ENCODE results near the gene RGR. TPM values are rescaled to one million over a fixed set of nuclear protein-coding genes. Genes with fewer than 3 reads are reported as not detected.

Gene RGR
- polyA plus RNA-seq, 3 donors = not detected

- Histone ChIP-seq H3K4me2 (replicated peaks; ENCODE audit: extremely low read depth, low read length, poor library complexity, severe bottlenecking) (no peak overlapping the region), H3K4me3 (replicated peaks in 1 of 3; ENCODE audit: low read depth in 2 of 3, low read length in 3 of 3) (no peak overlapping the region), H3K27me3 (ENCODE audit: control insufficient read depth in 2 of 2, insufficient read depth in 2 of 2, low read length in 2 of 2) (no peaks in the 10 kb centered on the region), H3K9ac (ENCODE audit: insufficient read depth, low read length, poor library complexity, severe bottlenecking) (no peak overlapping the region), H3K79me2 (ENCODE audit: insufficient read depth, low read length) (no peaks in the 10 kb centered on the region), H3K27ac (ENCODE audit: low read depth in 1 of 2, low read length in 2 of 2) (no peak overlapping the region), H3K36me3 (replicated peaks in 1 of 2; ENCODE audit: control insufficient read depth in 1 of 2, insufficient read depth in 2 of 2, low read length in 2 of 2) (no peaks in the 10 kb centered on the region), H3K9me3 (replicated peaks in 1 of 2; ENCODE audit: control insufficient read depth in 1 of 2, insufficient read depth in 1 of 2, low read length in 2 of 2) (no peaks in the 10 kb centered on the region), H3K4me1 (ENCODE audit: control insufficient read depth in 1 of 2, insufficient read depth in 2 of 2, low read length in 2 of 2) (no peaks in the 10 kb centered on the region), H4K20me1 (ENCODE audit: insufficient read depth, low read length) (no peaks in the 10 kb centered on the region), H2AFZ (ENCODE audit: insufficient read depth, low read depth, low read length, poor library complexity, severe bottlenecking) (no peak overlapping the region)
- no peak for TF ChIP-seq CTCF (IDR thresholded peaks at IDR 0.05)
- peaks cover 0 to 13% (median 4%) of the 10 kb centered on the region in 3 donors for H3K27me3 Mint-ChIP-seq (ENCODE audit: low read depth in 3 of 3)
- H3K4me1 Mint-ChIP-seq = peaks cover 6% of the 10 kb centered on the region
- no peak for DNase-seq
- WGBS (ENCODE audit: insufficient coverage) = 84% methylated on average over 14 of the region's 15 CpGs
- no peaks in the 10 kb centered on the region for H3K36me3 Mint-ChIP-seq
- H3K27ac Mint-ChIP-seq = peak overlapping the region in 1 of 7 donors; percentile 76
- H3K9me3 Mint-ChIP-seq = peaks cover 0 to 1% (median 0%) of the 10 kb centered on the region in 7 donors
- peak overlapping the region in 1 of 2 donors; percentile 8 for H3K4me3 Mint-ChIP-seq
- intact Hi-C loops (cut with micrococcal nuclease) = no loop called here
These were observed 12.6 kb downstream of the RGR start for GRCh38 chr10:84257343-84258020.

GRCh38 chr10:84258034-84258695 lies 13.3 kb downstream of the RGR start:
- 99% methylated on average over 5 of the region's 7 CpGs for WGBS (ENCODE audit: insufficient coverage)
- Histone ChIP-seq H3K4me3 (replicated peaks in 1 of 3; ENCODE audit: low read depth in 2 of 3, low read length in 3 of 3) (no peak overlapping the region), H3K79me2 (ENCODE audit: insufficient read depth, low read length) (no peaks in the 10 kb centered on the region), H3K4me1 (ENCODE audit: control insufficient read depth in 1 of 2, insufficient read depth in 2 of 2, low read length in 2 of 2) (no peaks in the 10 kb centered on the region), H3K27ac (ENCODE audit: low read depth in 1 of 2, low read length in 2 of 2) (no peak overlapping the region), H2AFZ (ENCODE audit: insufficient read depth, low read depth, low read length, poor library complexity, severe bottlenecking) (no peak overlapping the region), H3K4me2 (replicated peaks; ENCODE audit: extremely low read depth, low read length, poor library complexity, severe bottlenecking) (no peak overlapping the region), H3K9ac (ENCODE audit: insufficient read depth, low read length, poor library complexity, severe bottlenecking) (no peak overlapping the region), H3K27me3 (ENCODE audit: control insufficient read depth in 2 of 2, insufficient read depth in 2 of 2, low read length in 2 of 2) (no peaks in the 10 kb centered on the region), H4K20me1 (ENCODE audit: insufficient read depth, low read length) (no peaks in the 10 kb centered on the region), H3K9me3 (replicated peaks in 1 of 2; ENCODE audit: control insufficient read depth in 1 of 2, insufficient read depth in 1 of 2, low read length in 2 of 2) (no peaks in the 10 kb centered on the region), H3K36me3 (replicated peaks in 1 of 2; ENCODE audit: control insufficient read depth in 1 of 2, insufficient read depth in 2 of 2, low read length in 2 of 2) (no peaks in the 10 kb centered on the region)
- DNase-seq = no peak
- H3K4me3 Mint-ChIP-seq = no peak overlapping the region
- H3K36me3 Mint-ChIP-seq = no peaks in the 10 kb centered on the region
- no peak for TF ChIP-seq CTCF (IDR thresholded peaks at IDR 0.05)
- H3K9me3 Mint-ChIP-seq = no peaks in the 10 kb centered on the region
- intact Hi-C loops (cut with micrococcal nuclease) = no loop called here
- H3K27ac Mint-ChIP-seq = no peak overlapping the region
- H3K27me3 Mint-ChIP-seq (ENCODE audit: low read depth in 3 of 3) = peaks cover 0 to 13% (median 6%) of the 10 kb centered on the region in 3 donors
- H3K4me1 Mint-ChIP-seq = peaks cover 6% of the 10 kb centered on the region

Data from CD14-positive monocyte (primary cell).